Measurements from ENCODE around the gene CIZ1. TPM values are rescaled to one million over a fixed set of nuclear protein-coding genes. Genes with fewer than 3 reads are reported as not detected.

CIZ1 gene
- total and polyA plus RNA-seq, 8 donors, result 56.5 to 87.9 (median 77.4) TPM

DNA sequence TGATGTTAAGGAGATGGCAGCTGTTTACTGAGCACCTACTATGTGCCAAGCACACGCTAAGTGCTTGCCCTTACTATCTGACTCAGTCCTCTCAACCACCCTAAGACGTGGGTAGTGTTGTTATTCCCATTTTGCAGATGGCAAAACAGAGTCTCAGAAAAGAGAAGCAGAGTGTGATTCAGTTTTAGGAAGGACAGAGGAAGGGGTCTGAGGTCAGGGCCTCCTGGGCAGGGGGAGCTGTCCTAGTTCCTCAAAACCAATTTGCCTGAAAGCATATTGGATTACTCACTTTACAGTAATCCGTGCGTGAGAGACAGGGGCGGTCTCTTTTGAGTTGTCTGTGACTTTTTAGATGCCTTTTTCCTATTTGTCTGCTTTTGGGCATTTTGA lies 35.0 kb upstream of the CIZ1 start:
- FAIRE-seq, result no peak
- WGBS, 2 donors, result 78 to 85% methylated on average over 5 of the region's 5 CpGs
- no peak overlapping the region for H3K27ac ChIP-seq

DNA sequence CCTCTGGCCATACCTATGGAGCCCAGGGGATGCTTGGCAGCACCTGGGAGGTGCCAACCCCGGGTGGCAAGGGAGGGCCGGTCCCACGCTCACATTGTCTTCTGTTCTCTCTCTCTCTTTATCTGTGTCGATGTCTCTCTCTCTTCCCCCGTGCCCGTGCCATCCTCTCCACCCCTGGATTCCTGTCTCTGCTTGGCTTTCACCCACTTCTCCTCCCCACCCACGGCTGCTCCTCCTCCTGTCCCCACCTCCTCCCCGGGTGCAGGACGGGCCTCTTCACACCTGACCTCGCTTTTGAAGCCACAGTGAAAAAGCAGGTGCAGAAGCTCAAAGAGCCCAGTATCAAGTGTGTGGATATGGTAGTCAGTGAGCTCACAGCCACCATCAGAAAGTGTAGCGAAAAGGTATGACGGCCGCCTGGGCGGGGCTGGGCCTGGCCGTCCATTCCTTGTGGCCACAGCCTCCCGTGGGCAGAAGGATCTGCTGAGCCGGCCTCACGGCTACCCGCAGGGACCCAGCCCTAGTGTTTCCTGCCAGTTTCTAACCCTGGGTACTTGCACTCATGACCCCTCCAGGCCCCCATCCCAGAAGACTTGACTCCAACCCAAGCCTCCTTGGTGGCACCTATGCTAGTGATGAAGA lies 34.5 kb upstream of the CIZ1 start:
- WGBS, 2 donors, result 81 to 87% methylated on average over 19 of the region's 19 CpGs
- DNase-seq, result no peak
- no peak overlapping the region for H3K27ac ChIP-seq
- FAIRE-seq, result no peak
- no peak for ATAC-seq
- H3K4me1 ChIP-seq, result no peaks in the 10 kb centered on the region
- intact Hi-C loops (cut with DNase I), result no loop called here
- TF ChIP-seq, protein P1, sequence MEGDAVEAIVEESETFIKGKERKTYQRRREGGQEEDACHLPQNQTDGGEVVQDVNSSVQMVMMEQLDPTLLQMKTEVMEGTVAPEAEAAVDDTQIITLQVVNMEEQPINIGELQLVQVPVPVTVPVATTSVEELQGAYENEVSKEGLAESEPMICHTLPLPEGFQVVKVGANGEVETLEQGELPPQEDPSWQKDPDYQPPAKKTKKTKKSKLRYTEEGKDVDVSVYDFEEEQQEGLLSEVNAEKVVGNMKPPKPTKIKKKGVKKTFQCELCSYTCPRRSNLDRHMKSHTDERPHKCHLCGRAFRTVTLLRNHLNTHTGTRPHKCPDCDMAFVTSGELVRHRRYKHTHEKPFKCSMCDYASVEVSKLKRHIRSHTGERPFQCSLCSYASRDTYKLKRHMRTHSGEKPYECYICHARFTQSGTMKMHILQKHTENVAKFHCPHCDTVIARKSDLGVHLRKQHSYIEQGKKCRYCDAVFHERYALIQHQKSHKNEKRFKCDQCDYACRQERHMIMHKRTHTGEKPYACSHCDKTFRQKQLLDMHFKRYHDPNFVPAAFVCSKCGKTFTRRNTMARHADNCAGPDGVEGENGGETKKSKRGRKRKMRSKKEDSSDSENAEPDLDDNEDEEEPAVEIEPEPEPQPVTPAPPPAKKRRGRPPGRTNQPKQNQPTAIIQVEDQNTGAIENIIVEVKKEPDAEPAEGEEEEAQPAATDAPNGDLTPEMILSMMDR (IDR thresholded peaks at IDR 0.05), result no peak
- no peak overlapping the region for H3K4me3 ChIP-seq
- no peaks in the 10 kb centered on the region for H3K9me3 ChIP-seq
- H3K36me3 ChIP-seq, result no peaks in the 10 kb centered on the region
- no peaks in the 10 kb centered on the region for H3K27me3 ChIP-seq

More for the DNA sequence above, 35.0 kb upstream of the CIZ1 start:
- Histone ChIP-seq H3K4me1 (no peaks in the 10 kb centered on the region), H3K4me3 (no peak overlapping the region), H3K36me3 (no peaks in the 10 kb centered on the region), H3K9me3 (no peaks in the 10 kb centered on the region), H3K27me3 (no peaks in the 10 kb centered on the region)
- TF ChIP-seq, protein P1 (IDR thresholded peaks at IDR 0.05), result no peak
- DNase-seq, result no peak
- ATAC-seq, result no peak
- intact Hi-C loops (cut with DNase I), result no loop called here

GRCh38 chr9:128224877-128225276 lies 33.5 kb upstream of the CIZ1 start:
- no peak for DNase-seq
- H3K27ac ChIP-seq, result no peak overlapping the region
- H3K4me1 ChIP-seq, result no peaks in the 10 kb centered on the region
- H3K36me3 ChIP-seq, result no peaks in the 10 kb centered on the region
- H3K27me3 ChIP-seq, result no peaks in the 10 kb centered on the region
- TF ChIP-seq, protein P1 (IDR thresholded peaks at IDR 0.05), result no peak
- intact Hi-C loops (cut with DNase I), result no loop called here
- no peak overlapping the region for H3K4me3 ChIP-seq
- ATAC-seq, result no peak
- FAIRE-seq, result no peak
- H3K9me3 ChIP-seq, result no peaks in the 10 kb centered on the region
- WGBS, 2 donors, result 81 to 95% methylated on average over 7 of the region's 7 CpGs

GRCh38 chr9:128222880-128223670 lies 31.7 kb upstream of the CIZ1 start:
- no peaks in the 10 kb centered on the region for H3K36me3 ChIP-seq
- no peak for FAIRE-seq
- no peak for ATAC-seq
- no peak overlapping the region for H3K4me3 ChIP-seq
- TF ChIP-seq, protein P1 (IDR thresholded peaks at IDR 0.05), result no peak
- intact Hi-C loops (cut with DNase I), result no loop called here
- WGBS, 2 donors, result 88 to 92% methylated on average over 13 of the region's 13 CpGs
- no peak for DNase-seq
- no peak overlapping the region for H3K27ac ChIP-seq
- H3K27me3 ChIP-seq, result no peaks in the 10 kb centered on the region
- no peaks in the 10 kb centered on the region for H3K9me3 ChIP-seq
- peaks cover 0 to 4% (median 4%) of the 10 kb centered on the region in 3 donors for H3K4me1 ChIP-seq

GRCh38 chr9:128222026-128222425 lies 30.7 kb upstream of the CIZ1 start:
- Histone ChIP-seq H3K4me1 (peaks cover 0 to 8% (median 7%) of the 10 kb centered on the region in 3 donors), H3K4me3 (no peak overlapping the region), H3K27me3 (no peaks in the 10 kb centered on the region), H3K27ac (no peak overlapping the region), H3K36me3 (no peaks in the 10 kb centered on the region), H3K9me3 (no peaks in the 10 kb centered on the region)
- no peak for FAIRE-seq
- no peak for DNase-seq
- TF ChIP-seq, protein P1 (IDR thresholded peaks at IDR 0.05), result no peak
- intact Hi-C loops (cut with DNase I), result no loop called here
- no peak for ATAC-seq
- WGBS, 2 donors, result 91% methylated on average over 10 of the region's 10 CpGs

Measured in pancreas (tissue), 10 donors.